AG04450 (cell line): ENCODE measurements around the gene GMPS. TPM values are rescaled to one million over a fixed set of nuclear protein-coding genes. Genes with fewer than 3 reads are reported as not detected.
"Not testable (repeated sequence)": the region's sequence is repeated elsewhere in the genome, so short reads cannot be mapped to it uniquely, and the experiment has no call there.

Source experiments
- CTCF ChIA-PET: fragments of 300-600, 350-600 bp; formaldehyde crosslinking; extraction: SDS; loops from one replicate; lab custom pipeline; 2022; ENCODE audit warnings: antibody characterized with exemption, inconsistent platforms; lab: Charles Lee
- POLR2A ChIA-PET: fragments of 350-600 bp; formaldehyde crosslinking; extraction: SDS; loops from one replicate; lab custom pipeline; 2021; ENCODE audit warnings: antibody characterized with exemption, inconsistent platforms; lab: Yijun Ruan, JAX
- DNase-seq: peaks from one replicate; pipeline ENCODE4 v3.0.0-alpha.2; 2011; ENCODE audit warnings: low read depth, low spot score
- H3K27ac ChIP-seq: one replicate; pipeline ENCODE4 v1.5.1; 2012; ENCODE audit warnings: low read depth, low read length, control low read depth
- H3K27me3 ChIP-seq: one replicate; pipeline ENCODE4 v1.6.0; 2012; ENCODE audit warnings: low read length; ENCODE audit not compliant: control insufficient read depth, insufficient read depth
- H3K4me3 ChIP-seq: 2 replicates; pipeline ENCODE4 v1.5.1; 2011; ENCODE audit warnings: mild to moderate bottlenecking, low read depth, low read length, control low read depth
- H3K9me3 ChIP-seq: 2 replicates; pipeline ENCODE4 v1.5.1; 2012; ENCODE audit warnings: low read length; ENCODE audit not compliant: control insufficient read depth, insufficient read depth
- polyA plus RNA-seq: library from polyadenylated mRNA; depleted of rRNA; stranded (reverse); fragments of >200 nt; gene quantifications from 2 replicates; pipeline ENCODE4 v1.2.3, GENCODE V29; 2011
- TF ChIP-seq, protein P1 (sequence below): IDR thresholded peaks from 2 replicates; pipeline ENCODE4 v1.5.1; 2011; ENCODE audit warnings: low read depth, low read length, control low read depth, inconsistent platforms

Gene GMPS
- polyA plus RNA-seq, 1 experiment = 69.2 TPM

DNA sequence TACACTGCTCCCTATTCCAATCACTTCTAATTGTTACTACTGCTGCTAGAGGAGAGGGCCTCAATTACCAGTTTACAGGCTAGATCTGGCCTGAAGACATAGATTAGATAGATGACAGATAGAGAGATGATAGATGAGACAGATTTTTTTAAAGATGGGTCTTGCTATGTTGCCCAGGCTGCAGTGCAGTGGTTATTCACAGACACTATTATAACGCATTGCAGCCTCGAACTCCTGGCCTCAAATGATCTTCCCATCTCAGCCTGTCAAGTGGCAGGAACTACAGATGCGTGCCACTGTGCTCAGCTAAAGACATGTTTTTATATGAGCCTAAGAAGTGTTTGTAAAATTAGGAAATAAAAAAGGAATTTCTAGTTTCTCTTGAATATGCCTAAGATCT, 22.5 kb upstream of the GMPS start:
- Histone ChIP-seq H3K4me3 (no peak overlapping the region), H3K27ac (no peak overlapping the region), H3K27me3 (no peaks in the 10 kb centered on the region), H3K9me3 (no peaks in the 10 kb centered on the region)
- ChIA-PET POLR2A (no interaction called here), CTCF (interaction anchor here (0.9 kb wide), 1 partner anchor 41 kb away, joined by 3 read pairs; no protein-coding TSS in a partner anchor)
- TF ChIP-seq, protein P1, sequence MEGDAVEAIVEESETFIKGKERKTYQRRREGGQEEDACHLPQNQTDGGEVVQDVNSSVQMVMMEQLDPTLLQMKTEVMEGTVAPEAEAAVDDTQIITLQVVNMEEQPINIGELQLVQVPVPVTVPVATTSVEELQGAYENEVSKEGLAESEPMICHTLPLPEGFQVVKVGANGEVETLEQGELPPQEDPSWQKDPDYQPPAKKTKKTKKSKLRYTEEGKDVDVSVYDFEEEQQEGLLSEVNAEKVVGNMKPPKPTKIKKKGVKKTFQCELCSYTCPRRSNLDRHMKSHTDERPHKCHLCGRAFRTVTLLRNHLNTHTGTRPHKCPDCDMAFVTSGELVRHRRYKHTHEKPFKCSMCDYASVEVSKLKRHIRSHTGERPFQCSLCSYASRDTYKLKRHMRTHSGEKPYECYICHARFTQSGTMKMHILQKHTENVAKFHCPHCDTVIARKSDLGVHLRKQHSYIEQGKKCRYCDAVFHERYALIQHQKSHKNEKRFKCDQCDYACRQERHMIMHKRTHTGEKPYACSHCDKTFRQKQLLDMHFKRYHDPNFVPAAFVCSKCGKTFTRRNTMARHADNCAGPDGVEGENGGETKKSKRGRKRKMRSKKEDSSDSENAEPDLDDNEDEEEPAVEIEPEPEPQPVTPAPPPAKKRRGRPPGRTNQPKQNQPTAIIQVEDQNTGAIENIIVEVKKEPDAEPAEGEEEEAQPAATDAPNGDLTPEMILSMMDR = no peak
- DNase-seq = no peak

DNA sequence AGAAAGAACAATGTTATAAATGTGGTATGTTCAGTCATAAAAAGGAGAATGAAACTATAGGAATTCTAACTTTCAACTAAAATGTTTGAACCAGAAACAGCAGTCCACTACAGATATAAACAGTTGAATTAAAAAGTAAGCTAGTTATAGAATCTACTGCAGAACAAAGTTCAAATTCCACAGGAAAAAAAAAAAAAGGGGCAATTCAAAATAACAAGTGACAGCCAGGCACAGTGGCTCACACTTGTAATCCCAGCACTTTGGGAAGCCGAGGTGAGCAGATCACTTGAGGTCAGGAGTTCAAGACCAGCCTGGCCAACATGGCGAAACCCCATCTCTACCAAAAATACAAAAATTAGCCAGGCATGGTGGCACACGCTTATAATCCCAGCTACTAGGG, 21.0 kb upstream of the GMPS start:
- POLR2A ChIA-PET, DNase-seq, H3K9me3 ChIP-seq, H3K4me3 ChIP-seq, H3K27ac ChIP-seq, H3K27me3 ChIP-seq: not testable (repeated sequence)
- CTCF ChIA-PET = interaction anchor here (5.9 kb wide), 1 partner anchor 44 kb away, joined by 40 read pairs; the partner anchor contains the start of gene C3orf33

DNA sequence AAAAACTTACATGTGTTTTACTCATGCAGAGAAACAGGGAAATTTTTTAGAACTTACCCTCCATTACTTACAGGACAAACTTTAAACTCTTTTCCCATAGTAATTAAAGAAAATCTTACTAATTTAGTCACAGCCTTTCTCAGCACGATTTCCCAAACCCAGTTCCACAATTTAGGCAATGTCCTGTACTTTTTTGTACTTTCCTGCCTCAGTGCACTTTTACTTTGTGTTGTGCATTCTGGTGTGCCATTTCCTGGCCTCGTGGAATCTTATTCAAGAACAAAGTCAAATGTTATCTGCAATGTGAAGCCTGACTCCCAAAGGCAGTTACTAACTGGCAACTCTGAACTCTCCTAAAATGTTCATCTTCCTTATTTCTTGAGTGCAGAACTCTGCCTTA, 18.1 kb upstream of the GMPS start:
- Histone ChIP-seq H3K9me3 (peaks cover 5% of the 10 kb centered on the region; the same call in 1 of the 2 replicates), H3K4me3 (peak overlapping the region; percentile 97), H3K27me3 (no peaks in the 10 kb centered on the region), H3K27ac (no peak overlapping the region)
- TF ChIP-seq, protein P1 = no peak
- POLR2A ChIA-PET = interaction anchor here (1.8 kb wide), 1 partner anchor 18 kb away, joined by 7 read pairs; the partner anchor contains the start of gene GMPS
- CTCF ChIA-PET = interaction anchor here (5.9 kb wide), 1 partner anchor 47 kb away, joined by 40 read pairs; the partner anchor contains the start of gene C3orf33
- DNase-seq = no peak

DNA sequence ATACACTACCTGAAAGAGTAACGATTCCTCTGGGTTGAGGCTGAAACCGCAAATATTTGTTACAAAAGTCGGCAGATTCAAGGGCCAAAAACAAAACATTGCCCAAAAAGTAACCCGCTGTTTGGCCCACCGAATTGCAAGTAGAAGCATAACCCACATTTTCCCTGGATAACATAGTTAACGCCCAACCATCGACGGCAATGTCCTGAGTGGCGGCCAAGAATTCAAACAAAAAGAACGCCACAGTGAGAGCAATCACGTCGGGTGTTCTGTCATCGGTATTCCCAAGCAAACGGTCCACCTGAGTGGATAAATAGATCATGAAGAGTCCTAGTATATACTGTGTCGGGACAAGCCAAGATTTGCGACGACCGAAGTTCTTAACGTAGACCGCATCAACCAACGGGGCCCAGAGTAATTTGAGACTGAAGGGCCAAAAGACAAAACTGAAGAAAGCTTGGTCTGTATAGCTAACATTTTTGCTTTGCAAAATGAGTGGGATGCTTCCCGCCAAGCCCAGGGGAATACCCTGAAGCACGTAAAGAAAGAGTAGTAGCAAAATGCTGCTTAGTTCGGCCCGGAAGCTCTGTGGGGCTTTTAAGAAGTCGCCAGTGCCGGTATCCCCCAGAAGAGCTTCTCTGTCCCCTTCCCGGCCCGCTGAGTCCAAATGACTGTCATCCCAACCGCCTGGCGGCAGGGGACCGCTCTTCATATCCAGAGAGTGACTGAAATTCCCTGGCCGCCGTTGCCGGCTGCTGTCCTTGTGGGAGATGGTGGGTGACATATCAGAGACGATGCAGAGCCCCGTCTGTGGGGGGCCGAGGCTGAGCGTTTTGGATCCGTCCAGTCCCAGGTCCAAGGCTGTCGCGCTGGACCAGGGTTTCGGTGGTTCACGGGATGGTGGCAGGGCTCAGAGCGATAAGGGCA, 17.0 kb upstream of the GMPS start:
- Histone ChIP-seq H3K9me3 (peaks cover 5% of the 10 kb centered on the region; the same call in 1 of the 2 replicates), H3K27ac (peak overlapping the region; percentile 83), H3K27me3 (no peaks in the 10 kb centered on the region), H3K4me3 (peak overlapping the region; percentile 97)
- TF ChIP-seq, protein P1 = no peak
- ChIA-PET POLR2A (interaction anchor here (0.5 to 1.8 kb wide), 5 partner anchors 12 to 93 kb away, joined by 3 to 7 read pairs (median 4); partner anchors contain the start of genes C3orf33 and GMPS), CTCF (interaction anchor here (0.6 to 5.9 kb wide), 2 partner anchors 48 to 1234 kb away, joined by 3 to 40 read pairs; partner anchors contain the start of gene C3orf33)
- DNase-seq = no peak

- TF ChIP-seq, protein P1 = no peak
- H3K27ac ChIP-seq = peak within 1 kb of the TSS; percentile 98
- H3K9me3 ChIP-seq = peaks cover 5% of the 10 kb centered on the region; the same call in 1 of the 2 replicates
- H3K4me3 ChIP-seq = peak within 1 kb of the TSS; percentile 97
- POLR2A ChIA-PET = interaction anchor here (0.5 to 1.8 kb wide), 5 partner anchors 13 to 92 kb away, joined by 3 to 7 read pairs (median 4); partner anchors contain the start of genes C3orf33 and GMPS
- CTCF ChIA-PET = interaction anchor here (5.9 kb wide), 1 partner anchor 49 kb away, joined by 40 read pairs; the partner anchor contains the start of gene C3orf33
- H3K27me3 ChIP-seq = no peaks in the 10 kb centered on the region
- DNase-seq = peak; percentile 98
These were observed 16.1 kb upstream of the GMPS start, which contains the start of gene SLC33A1 for GRCh38 chr3:155854141-155854940. Gene SLC33A1, minus strand, starts transcription at chr3:155854427. Its CDS starts 430 bp downstream, at chr3:155853997.
